Measurements from ENCODE around the gene PPP2R2C. TPM values are rescaled to one million over a fixed set of nuclear protein-coding genes. Genes with fewer than 3 reads are reported as not detected.

Gene PPP2R2C
- total and polyA plus RNA-seq, 2 of the 4 experiments (the other 2 are of a cell fraction), result 0.03 TPM; not detected in 1

GRCh38 chr4:6335040-6335590, 137.3 kb downstream of the PPP2R2C start:
- dilution Hi-C loops (cut with HindIII; ENCODE audit: low sequenced_read_pairs, unreplicated experiment), result no loop called here
- Histone ChIP-seq H2AK9ac (replicated peaks; ENCODE audit: low read depth, low read length, poor library complexity) (no peak overlapping the region), H3K9me3 (ENCODE audit: control insufficient read depth, insufficient read depth, low read length) (peaks cover 3% of the 10 kb centered on the region; the same call in 1 of the 2 replicates), H4K91ac (ENCODE audit: insufficient read depth, low read depth, low read length) (no peak overlapping the region), H2AK5ac (ENCODE audit: low read depth, low read length) (no peak overlapping the region), H3K14ac (replicated peaks; ENCODE audit: low read depth, low read length) (no peak overlapping the region), H3K9ac (ENCODE audit: low read depth, low read length) (no peak overlapping the region), H3K4me3 (ENCODE audit: insufficient read depth, low read depth, low read length) (no peak overlapping the region), H2BK15ac (ENCODE audit: low read depth, low read length) (no peak overlapping the region), H2BK120ac (ENCODE audit: low read depth, low read length) (no peak overlapping the region), H3K36me3 (ENCODE audit: control insufficient read depth, insufficient read depth, low read length) (no peaks in the 10 kb centered on the region), H3K79me1 (ENCODE audit: low read depth in 1 of 2, low read length in 2 of 2) (no peaks in the 10 kb centered on the region), H4K20me1 (ENCODE audit: insufficient read depth, low read length) (no peaks in the 10 kb centered on the region; the same call in 1 of the 2 replicates), H2BK20ac (ENCODE audit: low read depth, low read length) (no peak overlapping the region), H3K4ac (ENCODE audit: low read depth, low read length) (no peak overlapping the region), H3K56ac (ENCODE audit: extremely low read depth, insufficient read depth, low read length) (no peak overlapping the region), H4K8ac (ENCODE audit: low read depth in 2 of 2, low read length in 2 of 2) (no peak overlapping the region), H3K18ac (ENCODE audit: low read depth, low read length) (no peak overlapping the region), H2AFZ (replicated peaks; ENCODE audit: low read length, poor library complexity) (no peak overlapping the region), H3K27ac (ENCODE audit: insufficient read depth, low read length) (no peak overlapping the region), H3K4me2 (ENCODE audit: low read depth, low read length) (no peak overlapping the region), H4K5ac (ENCODE audit: low read depth, low read length) (no peak overlapping the region), H3K23ac (ENCODE audit: low read depth, low read length) (no peak overlapping the region), H3K27me3 (ENCODE audit: control insufficient read depth, insufficient read depth, low read length) (peaks cover 19% of the 10 kb centered on the region), H3K9me1 (ENCODE audit: insufficient read depth, low read length) (no peaks in the 10 kb centered on the region), H2BK5ac (ENCODE audit: low read depth, low read length, poor library complexity, severe bottlenecking) (no peak overlapping the region), H3K4me1 (ENCODE audit: control insufficient read depth, insufficient read depth, low read length) (no peaks in the 10 kb centered on the region)
- BruUV-seq (replicated peaks), result no TSS peak
- TF ChIP-seq MAFK (IDR thresholded peaks at IDR 0.05; ENCODE audit: low read depth, low read length) (no peak), BHLHE40 (IDR thresholded peaks at IDR 0.05; ENCODE audit: low read depth, low read length) (no peak), CHD1 (IDR thresholded peaks at IDR 0.05; ENCODE audit: low read depth, low read length) (no peak), MXI1 (IDR thresholded peaks at IDR 0.05; ENCODE audit: borderline replicate concordance, low read depth, low read length) (no peak), FOS (IDR thresholded peaks at IDR 0.05; ENCODE audit: low read depth, low read length) (no peak), POLR2A (IDR thresholded peaks at IDR 0.05; ENCODE audit: low read depth, low read length) (no peak), CEBPB (IDR thresholded peaks at IDR 0.05; ENCODE audit: low read depth, low read length) (no peak), SMC3 (IDR thresholded peaks at IDR 0.05; ENCODE audit: low read depth, low read length) (no peak), RCOR1 (IDR thresholded peaks at IDR 0.05; ENCODE audit: insufficient replicate concordance, low read length) (no peak), NFE2L2 (IDR thresholded peaks at IDR 0.05; ENCODE audit: low read depth, low read length) (no peak), RAD21 (IDR thresholded peaks at IDR 0.05; ENCODE audit: low read length) (no peak)
- POLR2A ChIA-PET (ENCODE audit: unreplicated experiment), result no interaction called here
- no peak for ATAC-seq (ENCODE audit: low read depth)
- intact Hi-C loops (cut with micrococcal nuclease), result no loop called here
- DNase-seq, result no peak
- in situ Hi-C loops (cut with MboI; ENCODE audit: low sequenced_read_pairs), result no loop called here
- WGBS, 2 experiments (ENCODE audit: extremely low coverage in 2 of 2, insufficient read length in 1 of 2), result 46% methylated on average over 7 of the region's 12 CpGs; no CpG with 5 or more reads in 1 of the 2 experiments
- CTCF ChIA-PET, result no interaction called here

Measured in IMR-90 (cell line).